A549 treated with CpdA at 1 μM for 4 hours (cell line): ENCODE data around the gene SNX24. TPM values are rescaled to one million over a fixed set of nuclear protein-coding genes. Genes with fewer than 3 reads are reported as not detected.

Experiments used
- total RNA-seq: library from RNA; stranded (reverse); fragments of 200-300 nt; extraction: Qiagen RNA extraction; gene quantifications from 5 replicates; pipeline ENCODE4 v1.2.3, GENCODE V29; 2022; ENCODE audit warnings: low read depth

SNX24 gene
- 19.0 to 22.9 TPM (median 21.1 TPM) in 5 replicates for total RNA-seq

DNA sequence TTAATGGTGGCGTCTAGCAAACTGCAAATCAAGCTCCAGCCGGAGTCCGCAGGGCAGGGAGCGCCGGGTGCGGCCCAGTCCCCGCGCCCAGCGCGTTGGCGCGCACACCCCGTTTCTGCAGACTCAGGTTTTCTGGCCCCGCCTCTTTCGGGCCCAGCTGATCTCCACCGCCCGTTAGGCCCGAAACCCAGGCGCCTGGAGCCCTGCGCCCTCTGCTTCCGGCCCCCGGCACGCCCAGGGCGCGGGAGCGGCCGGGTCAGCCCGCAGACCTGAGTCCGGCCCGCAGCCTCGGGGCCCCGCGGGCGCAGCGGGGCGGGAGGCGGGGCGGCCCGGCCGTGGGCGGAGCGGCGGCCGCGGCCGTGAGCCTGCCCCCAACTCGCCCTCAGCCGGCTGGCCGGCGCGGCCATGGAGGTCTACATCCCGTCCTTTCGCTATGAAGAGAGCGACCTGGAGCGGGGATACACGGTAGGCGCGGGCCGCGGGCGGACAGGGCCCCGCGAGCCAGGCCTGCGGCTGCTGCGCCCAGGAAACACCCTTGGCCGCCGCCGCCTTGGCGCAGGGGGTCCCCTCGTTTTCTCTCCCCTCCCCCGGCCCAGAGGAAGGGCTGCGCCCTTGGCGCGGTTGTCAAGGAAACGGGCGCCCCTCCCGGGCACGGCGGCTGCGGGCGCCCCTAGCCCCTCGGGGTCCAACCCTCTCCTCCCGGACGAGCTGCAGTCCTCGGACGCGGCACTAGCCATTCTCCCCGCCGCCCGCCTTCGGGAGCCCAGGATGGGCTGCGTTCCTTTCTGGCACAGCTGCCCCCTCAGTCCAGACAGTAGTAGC, at the start of gene SNX24:
Gene SNX24 (plus strand): TSS at position 385 of the 822 bp plus-strand sequence. CDS start 21 bp downstream, at position 406.

GRCh38 chr5:123036391-123037103, 191.1 kb downstream of the SNX24 start, which contains the start of gene PPIC:
TSS of gene PPIC (minus strand) at chr5:123036725. CDS start at chr5:123036625, 100 bp downstream.

Other genes starting within 250 kb of the SNX24 start
- 37.7 to 72.1 TPM (median 39.4 TPM) in 5 replicates for gene SNX2, start 70.5 kb upstream of the SNX24 start, total RNA-seq
- 16.2 to 18.8 TPM (median 16.6 TPM) in 5 replicates for gene PPIC, start 191.1 kb downstream of the SNX24 start, total RNA-seq
- 0.06 to 0.41 TPM (median 0.15 TPM) in 5 replicates for gene PRDM6, start 243.6 kb downstream of the SNX24 start, total RNA-seq